ENCODE results near the gene TMEM181.
"Not testable (repeated sequence)": the region's sequence is repeated elsewhere in the genome, so short reads cannot be mapped to it uniquely, and the experiment has no call there.

TMEM181 gene

GRCh38 chr6:158669145-158670035 lies 109.5 kb downstream of the TMEM181 start:
- no peak overlapping the region for H3K4me3 ChIP-seq (ENCODE audit: low read depth, low read length)
- no peak for DNase-seq (ENCODE audit: low read depth)

DNA sequence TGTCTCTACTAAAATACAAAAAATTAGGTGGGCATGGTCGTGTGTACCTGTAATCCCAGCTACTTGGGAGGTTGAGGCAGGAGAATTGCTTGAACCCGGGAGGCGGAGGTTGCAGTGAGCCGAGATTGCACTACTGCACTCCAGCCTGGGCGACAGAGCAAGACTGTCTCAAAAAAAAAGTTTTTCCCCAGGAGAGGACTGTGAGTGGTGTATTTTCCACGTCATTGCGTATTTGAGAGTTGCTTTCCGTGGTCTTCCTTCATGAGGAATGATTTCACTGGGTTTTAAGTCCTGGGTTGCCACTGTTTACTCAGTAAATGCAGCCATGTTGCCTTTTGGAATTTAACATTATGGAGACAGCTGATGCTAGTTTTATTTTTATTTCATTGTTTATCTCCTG lies 112.2 kb downstream of the TMEM181 start:
- not testable (repeated sequence) for DNase-seq (ENCODE audit: low read depth); H3K4me3 ChIP-seq (ENCODE audit: low read depth, low read length)

DNA sequence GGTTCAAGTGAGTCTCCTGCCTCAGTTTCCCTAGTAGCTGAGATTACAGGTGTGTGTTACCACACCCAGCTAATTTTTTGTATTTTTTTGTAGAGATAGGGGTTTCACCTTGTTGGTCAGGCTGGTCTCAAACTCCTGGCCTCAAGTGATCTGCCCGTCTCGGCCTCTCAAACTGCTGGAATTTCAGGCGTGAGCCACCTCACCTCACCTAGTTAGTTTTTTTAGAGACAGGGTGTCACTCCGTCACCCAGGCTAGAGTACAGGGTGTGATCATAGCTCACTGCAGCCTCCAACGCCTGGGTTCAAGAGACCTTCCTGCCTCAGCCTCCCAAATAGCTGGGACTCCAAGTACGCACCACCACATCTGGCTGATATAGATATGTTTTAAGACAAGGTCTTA lies 112.8 kb downstream of the TMEM181 start:
- H3K4me3 ChIP-seq (ENCODE audit: low read depth, low read length), result no peak overlapping the region
- no peak for DNase-seq (ENCODE audit: low read depth)

- no peak overlapping the region for H3K4me3 ChIP-seq (ENCODE audit: low read depth, low read length)
- no peak for DNase-seq (ENCODE audit: low read depth)
These were observed 114.6 kb downstream of the TMEM181 start for GRCh38 chr6:158674342-158675131.

DNA sequence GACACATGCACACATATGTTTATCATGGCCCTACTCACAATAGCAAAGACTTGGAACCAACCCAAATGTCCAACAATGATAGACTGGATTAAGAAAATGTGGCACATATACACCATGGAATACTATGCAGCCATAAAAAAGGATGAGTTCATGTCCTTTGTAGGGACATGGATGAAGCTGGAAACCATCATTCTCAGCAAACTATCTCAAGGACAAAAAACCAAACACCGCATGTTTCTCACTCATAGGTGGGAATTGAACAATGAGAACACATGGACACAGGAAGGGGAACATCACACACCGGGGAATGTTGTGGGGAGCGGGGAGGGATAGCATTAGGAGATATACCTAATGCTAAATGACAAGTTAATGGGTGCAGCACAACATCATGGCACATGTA lies 117.2 kb downstream of the TMEM181 start:
- not testable (repeated sequence) for H3K4me3 ChIP-seq (ENCODE audit: low read depth, low read length); DNase-seq (ENCODE audit: low read depth)

DNA sequence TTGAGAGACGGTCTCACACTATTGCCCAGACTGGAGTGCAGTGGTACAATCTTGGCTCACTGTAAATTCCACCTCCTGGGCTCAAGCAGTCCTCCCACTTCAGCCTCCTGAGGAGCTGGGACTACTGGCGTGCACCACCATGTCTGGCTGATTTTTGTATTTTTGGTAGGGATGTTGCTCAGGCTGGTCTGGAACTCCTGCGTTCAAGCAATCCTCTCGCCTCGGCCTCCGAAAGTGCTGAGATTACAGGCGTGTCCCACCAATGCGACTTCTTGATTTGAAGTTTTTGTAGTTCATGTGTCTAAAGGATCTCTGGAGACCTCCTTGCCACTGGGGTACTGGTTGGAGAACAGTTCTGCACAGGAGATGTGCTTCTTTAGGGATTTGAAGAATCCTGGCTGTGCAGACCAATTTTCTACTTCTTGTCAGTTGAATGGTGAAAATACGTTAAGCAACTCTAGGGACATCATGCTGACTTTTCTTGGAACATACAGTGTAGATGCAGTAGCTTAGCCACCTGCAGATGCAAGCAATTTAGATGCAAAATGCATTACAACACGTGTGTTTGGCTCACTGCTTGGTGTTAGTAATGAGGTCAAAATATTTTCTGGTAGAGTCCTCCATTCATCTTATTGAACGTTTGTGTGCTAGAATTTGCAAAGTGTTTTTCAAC lies 118.2 kb downstream of the TMEM181 start:
- no peak for DNase-seq (ENCODE audit: low read depth)

DNA sequence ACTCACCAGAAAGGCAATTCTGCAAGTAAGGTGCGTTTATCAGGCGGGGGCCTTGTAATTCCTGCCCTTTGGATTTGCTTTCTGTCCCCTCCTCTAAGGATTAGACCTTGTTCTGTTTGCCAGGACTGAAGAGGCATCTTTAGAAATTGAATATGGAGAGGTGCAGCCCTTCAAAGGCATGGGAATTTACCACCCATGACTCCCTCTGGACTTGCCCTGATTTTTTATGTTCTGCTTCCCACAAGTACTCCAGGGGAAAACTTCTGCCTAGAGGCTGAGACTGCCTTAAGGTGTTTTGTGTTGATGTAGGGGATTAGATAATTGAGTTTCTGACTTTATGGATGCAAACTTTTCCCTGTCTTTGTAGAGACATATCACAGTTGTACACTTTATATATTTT lies 120.1 kb downstream of the TMEM181 start:
- DNase-seq (ENCODE audit: low read depth), result no peak
- no peak overlapping the region for H3K4me3 ChIP-seq (ENCODE audit: low read depth, low read length)

More for the DNA sequence above, 118.2 kb downstream of the TMEM181 start:
- no peak overlapping the region for H3K4me3 ChIP-seq (ENCODE audit: low read depth, low read length)

- DNase-seq (ENCODE audit: low read depth), result no peak
- H3K4me3 ChIP-seq (ENCODE audit: low read depth, low read length), result no peak overlapping the region
These were observed 120.6 kb downstream of the TMEM181 start for GRCh38 chr6:158680481-158680880.

DNA sequence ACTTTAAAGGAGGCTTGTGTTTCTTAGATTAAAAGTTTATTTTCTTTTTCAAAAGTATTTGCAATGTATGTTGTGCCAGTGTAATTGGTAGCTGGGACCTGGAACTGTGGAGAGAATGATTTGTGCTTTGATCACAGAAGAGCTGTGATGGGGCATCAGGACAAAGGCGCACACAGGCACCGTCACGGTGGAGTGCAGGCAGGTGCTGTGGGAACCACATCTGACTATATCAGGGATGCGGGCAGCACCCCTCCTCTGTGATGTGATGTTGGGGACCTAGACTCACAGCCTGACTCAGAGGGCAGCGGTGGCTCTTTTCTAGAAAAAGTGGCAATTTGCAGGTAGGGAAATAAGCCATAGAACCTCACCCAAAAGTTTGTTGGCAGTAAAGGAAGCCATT lies 124.4 kb downstream of the TMEM181 start:
- DNase-seq (ENCODE audit: low read depth), result no peak
- no peak overlapping the region for H3K4me3 ChIP-seq (ENCODE audit: low read depth, low read length)

DNA sequence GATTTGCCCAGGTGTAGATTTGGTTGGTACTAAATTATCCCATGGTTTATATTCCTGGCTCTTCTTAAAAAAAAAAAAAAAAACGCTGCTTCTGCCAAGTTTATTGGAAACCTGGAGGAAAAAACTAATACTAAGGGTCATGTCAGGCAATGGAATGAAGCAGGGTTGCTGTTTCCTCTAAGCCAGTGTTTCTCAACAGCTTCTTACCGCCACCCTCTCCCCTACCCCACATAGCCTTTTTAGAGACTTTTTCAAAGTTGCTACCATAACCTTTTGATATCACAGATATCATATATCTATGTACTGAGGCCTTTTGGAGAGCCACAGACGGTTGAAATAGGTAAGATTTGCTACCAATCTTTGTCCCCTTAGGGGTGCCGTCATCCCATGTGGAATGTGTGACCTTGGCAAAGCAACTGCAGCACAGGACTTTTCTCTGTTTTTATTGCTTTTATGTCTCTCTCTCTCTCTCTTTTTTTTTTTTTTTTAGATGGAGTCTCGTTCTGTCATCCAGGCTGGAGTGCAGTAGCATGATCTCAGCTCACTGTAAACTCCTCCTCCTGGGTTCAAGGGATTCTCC lies 124.9 kb downstream of the TMEM181 start:
- no peak for DNase-seq (ENCODE audit: low read depth)

More for the DNA sequence above, 124.9 kb downstream of the TMEM181 start:
- H3K4me3 ChIP-seq (ENCODE audit: low read depth, low read length), result no peak overlapping the region
